Measurements from ENCODE around the gene CCDC74A.

DNA sequence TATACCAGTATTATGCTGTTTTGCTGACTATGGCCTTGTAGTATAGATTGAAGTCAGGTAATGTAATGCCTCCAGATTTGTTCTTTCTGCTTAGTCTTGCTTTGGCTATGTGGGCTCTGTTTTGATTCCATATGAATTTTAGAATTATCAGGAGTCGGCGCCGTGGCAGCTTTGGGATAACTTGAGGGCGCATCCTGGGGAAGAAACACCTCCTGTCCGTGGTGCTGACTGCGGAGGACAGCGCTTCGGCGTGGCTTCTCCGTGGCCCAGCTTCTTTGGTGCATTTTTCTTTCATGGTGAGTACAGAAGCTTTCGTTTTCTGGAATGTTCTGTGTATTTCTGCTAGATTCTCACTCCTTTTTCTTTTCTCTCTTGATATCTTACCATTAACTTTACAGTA, 25.2 kb downstream of the CCDC74A start:
- TF ChIP-seq, protein P1, sequence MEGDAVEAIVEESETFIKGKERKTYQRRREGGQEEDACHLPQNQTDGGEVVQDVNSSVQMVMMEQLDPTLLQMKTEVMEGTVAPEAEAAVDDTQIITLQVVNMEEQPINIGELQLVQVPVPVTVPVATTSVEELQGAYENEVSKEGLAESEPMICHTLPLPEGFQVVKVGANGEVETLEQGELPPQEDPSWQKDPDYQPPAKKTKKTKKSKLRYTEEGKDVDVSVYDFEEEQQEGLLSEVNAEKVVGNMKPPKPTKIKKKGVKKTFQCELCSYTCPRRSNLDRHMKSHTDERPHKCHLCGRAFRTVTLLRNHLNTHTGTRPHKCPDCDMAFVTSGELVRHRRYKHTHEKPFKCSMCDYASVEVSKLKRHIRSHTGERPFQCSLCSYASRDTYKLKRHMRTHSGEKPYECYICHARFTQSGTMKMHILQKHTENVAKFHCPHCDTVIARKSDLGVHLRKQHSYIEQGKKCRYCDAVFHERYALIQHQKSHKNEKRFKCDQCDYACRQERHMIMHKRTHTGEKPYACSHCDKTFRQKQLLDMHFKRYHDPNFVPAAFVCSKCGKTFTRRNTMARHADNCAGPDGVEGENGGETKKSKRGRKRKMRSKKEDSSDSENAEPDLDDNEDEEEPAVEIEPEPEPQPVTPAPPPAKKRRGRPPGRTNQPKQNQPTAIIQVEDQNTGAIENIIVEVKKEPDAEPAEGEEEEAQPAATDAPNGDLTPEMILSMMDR (conservative IDR thresholded peaks at IDR 0.05; ENCODE audit: low read length) = no peak
- no peak for TF ChIP-seq EZH2phosphoT487 (IDR thresholded peaks at IDR 0.05; ENCODE audit: borderline replicate concordance)
